HG02852 (cell line): ENCODE measurements around the gene IFIT2.
"Not testable (repeated sequence)": the region's sequence is repeated elsewhere in the genome, so short reads cannot be mapped to it uniquely, and the experiment has no call there.

ENCODE experiments used
- ATAC-seq: cut with Tn5 transposase; IDR thresholded peaks from one replicate; pipeline ENCODE4 v1.9.1; 2021; ENCODE audit warnings: mild to moderate bottlenecking, moderate library complexity; ENCODE audit not compliant: unreplicated experiment

IFIT2 gene

GRCh38 chr10:89306434-89307268 lies 4.8 kb downstream of the IFIT2 start:
- ATAC-seq, result no peak

- no peak for ATAC-seq
These were observed 5.4 kb downstream of the IFIT2 start for GRCh38 chr10:89307269-89307577.

DNA sequence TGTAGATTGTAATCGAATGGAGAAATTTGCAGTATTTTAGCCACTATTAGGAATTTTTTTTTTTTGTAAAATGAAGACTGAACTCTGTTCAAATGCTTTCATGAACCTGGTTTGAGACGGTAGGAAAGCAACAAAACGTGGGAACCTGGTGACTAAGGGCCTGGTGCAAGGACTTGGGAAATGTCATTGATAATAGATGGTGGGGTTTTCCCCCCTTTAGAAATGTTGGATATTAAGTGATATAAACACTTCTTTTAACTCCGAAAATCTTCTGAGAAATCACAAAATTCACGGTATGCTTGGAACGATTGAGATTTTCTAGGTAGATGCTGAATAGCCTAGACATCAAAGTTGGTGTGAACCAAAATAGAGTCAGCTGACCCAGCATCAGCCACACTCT lies 6.4 kb downstream of the IFIT2 start:
- ATAC-seq, result no peak

DNA sequence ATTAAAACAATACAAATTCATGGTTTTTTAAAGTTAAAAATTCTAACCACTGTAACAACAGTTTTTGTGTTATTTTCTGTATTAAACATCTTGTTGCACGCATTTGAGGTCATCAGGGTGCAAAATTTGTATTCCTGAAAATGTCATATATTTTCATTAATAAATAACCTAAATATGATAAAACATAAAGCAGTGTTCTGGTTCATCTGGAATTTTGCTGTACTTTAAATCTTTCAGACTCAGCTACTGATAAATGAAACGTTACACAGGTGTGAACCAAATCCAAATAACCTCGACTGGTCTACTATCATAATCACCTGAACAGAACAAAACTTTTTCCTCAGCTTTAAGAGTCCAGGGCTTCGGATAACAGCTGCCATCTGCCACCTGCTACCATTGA lies 6.9 kb downstream of the IFIT2 start:
- ATAC-seq, result no peak

GRCh38 chr10:89309156-89310055 lies 7.6 kb downstream of the IFIT2 start:
- no peak for ATAC-seq

DNA sequence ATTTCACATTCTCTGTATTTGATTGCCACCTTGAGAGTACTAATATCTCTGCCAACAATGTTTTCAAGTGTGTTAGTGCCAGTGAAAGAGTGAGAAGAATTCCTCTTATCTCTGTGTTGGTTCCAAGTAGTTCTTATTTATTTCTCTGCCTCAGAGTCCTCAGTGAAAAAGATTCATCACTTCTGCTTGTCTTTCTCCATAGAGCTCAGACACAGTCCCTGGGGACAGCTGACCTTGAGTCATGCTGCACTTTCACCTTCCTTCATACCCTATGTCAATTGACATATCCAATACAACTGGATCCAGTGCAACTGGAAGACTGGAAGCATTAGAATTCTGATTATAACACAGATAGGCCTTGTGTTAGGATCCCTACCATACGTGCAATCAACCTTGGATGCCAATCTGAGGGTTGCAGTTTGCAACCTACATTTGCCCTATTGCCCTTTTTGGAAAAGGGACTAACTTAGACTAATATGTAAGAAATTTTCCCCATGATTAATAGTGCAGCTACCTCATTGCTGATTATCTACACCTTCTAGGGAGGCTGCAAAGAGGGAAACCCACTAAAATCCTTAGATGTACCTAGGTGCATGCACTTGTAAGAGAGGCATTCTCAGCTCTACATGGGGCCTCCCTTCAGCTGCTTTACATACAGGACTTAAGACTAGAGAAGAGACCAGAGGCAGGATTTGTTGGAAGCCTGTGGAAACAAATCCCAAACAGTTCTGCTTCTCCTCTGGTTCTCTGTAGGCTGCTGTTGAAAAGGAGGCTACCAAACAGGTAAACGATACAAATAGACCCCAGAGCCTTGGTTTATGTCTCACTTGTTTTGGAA lies 8.4 kb downstream of the IFIT2 start:
- no peak for ATAC-seq

- ATAC-seq, result no peak
These were observed 11.1 kb downstream of the IFIT2 start for GRCh38 chr10:89312973-89313372.

GRCh38 chr10:89314676-89315075 lies 12.8 kb downstream of the IFIT2 start:
- no peak for ATAC-seq

DNA sequence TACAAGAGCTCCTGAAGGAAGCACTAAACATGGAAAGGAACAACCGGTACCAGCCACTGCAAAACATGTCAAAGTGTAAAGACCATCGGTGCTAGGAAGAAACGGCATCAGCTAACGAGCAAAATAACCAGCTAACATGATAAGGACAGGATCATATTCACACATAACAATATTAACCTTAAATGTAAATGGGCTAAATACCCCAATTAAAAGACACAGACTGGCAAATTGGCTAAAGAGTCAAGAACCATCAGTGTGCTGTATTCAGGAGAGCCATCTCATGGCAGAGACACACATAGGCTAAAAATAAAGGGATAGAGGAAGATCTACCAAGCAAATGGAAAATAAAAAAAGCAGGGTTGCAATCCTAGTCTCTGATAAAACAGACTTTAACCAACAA lies 16.2 kb downstream of the IFIT2 start:
- not testable (repeated sequence) for ATAC-seq

- ATAC-seq, result not testable (repeated sequence)
These were observed 23.2 kb downstream of the IFIT2 start for GRCh38 chr10:89325081-89325480.

DNA sequence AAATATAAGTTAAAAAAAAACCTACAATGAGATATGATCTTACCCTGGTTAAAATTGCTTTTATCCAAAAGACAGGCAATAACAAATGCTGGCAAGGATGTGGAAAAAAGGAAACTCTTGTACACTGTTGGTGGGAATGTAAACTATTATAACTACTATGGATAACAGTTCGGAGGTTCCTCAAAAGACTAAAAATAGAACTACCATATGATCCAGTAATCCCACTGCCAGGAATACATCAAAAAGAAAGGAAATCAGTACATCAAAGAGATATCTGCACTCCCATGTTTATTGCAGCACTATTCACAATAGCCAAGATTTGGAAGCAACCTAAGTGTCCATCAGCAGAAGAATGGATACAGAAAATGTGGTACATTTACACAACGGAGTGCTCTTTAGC lies 24.0 kb downstream of the IFIT2 start:
- not testable (repeated sequence) for ATAC-seq

DNA sequence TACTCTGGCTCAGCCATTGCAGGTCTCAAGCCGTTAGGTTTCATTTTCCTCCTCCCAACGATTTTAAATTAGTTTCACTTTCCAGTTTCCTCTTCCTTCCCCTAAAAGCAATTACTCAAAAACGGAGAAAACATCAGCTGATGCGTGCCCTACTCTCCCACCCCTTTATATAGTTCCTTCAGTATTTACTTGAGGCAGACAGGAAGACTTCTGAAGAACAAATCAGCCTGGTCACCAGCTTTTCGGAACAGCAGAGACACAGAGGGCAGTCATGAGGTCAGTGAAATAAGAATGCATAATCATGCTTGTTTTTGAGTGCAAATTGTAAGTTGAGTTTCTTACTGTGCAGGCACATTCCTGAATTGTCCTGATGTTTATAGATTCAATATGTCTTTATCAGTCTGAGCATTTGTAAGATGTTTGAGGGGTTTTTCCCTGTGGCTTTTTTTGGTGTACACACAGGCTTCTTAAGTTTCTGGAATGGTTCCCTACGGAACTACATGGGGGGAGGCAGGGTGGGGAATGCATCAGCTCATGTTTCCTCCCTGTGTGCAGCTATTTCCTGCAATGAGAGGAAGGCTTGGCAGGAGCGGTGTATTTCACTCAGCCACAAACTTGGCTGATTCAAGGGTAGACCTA lies 26.1 kb downstream of the IFIT2 start, which contains the start of gene IFIT3:
TSS of gene IFIT3 (plus strand) at position 195 of the 639 bp plus-strand sequence. CDS start at position 272, 77 bp downstream.
- no peak for ATAC-seq

DNA sequence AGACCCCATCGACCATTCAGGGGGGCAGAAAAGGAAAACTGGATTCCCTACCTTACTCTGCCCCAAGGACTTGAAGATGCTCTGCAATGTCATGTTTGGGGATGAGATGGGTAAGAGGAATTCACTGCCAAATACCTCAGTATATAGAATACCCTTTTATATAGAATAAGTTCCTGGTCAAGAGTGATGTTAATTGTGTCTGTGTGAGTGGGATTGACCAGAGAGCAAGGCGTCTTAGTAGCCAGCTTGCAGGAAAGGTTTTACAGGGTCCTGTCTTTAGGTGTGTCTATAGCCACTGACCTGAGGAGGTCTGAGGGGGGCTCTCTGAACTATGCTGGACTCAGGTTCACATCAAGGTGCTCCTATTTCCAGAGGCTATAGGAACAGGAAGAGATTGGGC lies 27.3 kb downstream of the IFIT2 start:
- no peak for ATAC-seq

DNA sequence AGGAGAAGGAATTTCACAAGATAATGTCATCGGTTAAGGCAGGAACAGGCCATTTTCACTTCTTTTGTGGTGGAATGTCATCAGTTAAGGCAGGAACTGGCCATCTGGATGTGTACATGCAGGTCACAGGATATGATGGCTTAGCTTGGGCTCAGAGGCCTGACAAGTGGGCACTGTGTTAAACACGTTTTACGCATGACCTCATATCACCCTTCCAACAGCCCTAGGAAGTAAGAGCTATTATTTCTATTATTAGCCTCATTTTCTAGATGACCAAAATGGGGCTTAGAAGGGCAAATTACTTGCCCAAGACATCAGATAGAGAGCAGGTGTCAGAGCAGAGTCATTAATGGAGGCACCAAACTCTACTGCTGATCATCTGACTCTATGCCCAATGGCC lies 28.2 kb downstream of the IFIT2 start:
- not testable (repeated sequence) for ATAC-seq

GRCh38 chr10:89330537-89331212 lies 28.8 kb downstream of the IFIT2 start:
- ATAC-seq, result no peak

GRCh38 chr10:89331487-89332122 lies 29.8 kb downstream of the IFIT2 start:
- ATAC-seq, result not testable (repeated sequence)

GRCh38 chr10:89332123-89332633 lies 30.3 kb downstream of the IFIT2 start:
- peak; percentile 44 for ATAC-seq

DNA sequence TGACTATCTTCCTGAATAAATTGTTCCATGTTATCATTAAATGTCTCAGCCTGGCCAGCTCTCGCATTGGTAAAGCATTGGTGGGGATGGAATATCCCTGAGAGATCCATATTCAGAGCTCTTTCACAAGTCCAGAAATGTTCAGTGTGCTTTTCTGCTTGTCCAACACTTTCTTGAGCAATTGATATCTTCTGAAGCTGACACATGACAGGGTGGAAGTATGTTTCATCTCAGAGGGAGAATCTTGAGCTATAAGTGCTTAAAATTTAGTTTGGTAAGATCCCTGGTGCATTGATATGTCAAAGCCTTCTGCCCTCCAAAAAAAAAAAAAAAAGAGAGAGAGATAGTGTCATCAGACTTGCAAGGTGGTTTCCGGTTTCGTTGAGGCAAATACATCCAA lies 33.4 kb downstream of the IFIT2 start:
- ATAC-seq, result no peak

DNA sequence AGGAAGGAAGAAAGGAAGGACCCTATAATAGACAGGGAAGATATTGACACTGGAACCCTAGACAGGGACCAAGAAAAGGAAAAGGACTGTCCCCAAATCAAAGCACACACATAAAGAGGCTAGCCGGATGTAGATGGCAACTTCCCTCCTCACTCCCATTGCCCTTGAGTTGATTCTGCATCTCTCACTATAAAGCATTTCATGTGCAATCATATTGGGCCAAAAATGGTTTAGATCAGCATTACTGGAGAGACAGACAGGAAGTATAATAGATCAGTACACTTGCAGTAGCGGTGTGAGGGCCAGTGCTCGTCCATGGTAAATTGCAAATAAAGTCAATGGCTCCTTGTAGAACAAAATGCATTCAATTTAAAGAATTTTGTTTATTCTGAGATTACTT lies 34.4 kb downstream of the IFIT2 start:
- ATAC-seq, result no peak
